Cardiac septum (tissue), 1 donor: ENCODE measurements around the gene AKT2. TPM values are rescaled to one million over a fixed set of nuclear protein-coding genes. Genes with fewer than 3 reads are reported as not detected.
A peak's percentile ranks its signal among the peaks of the same experiment; 100 is the strongest.
"Not testable (repeated sequence)": the region's sequence is repeated elsewhere in the genome, so short reads cannot be mapped to it uniquely, and the experiment has no call there.

Source experiments
- DNase-seq: peaks from one replicate; pipeline ENCODE4 v3.0.0-alpha.2; 2020; ENCODE audit warnings: low spot score
- intact Hi-C: fragments of 100-400 bp; cut with DNase I; formaldehyde crosslinking; loops from one replicate; pipeline ENCODE4 v1.14.0; 2022
- total RNA-seq: library from RNA; stranded (reverse); fragmentation: NEBNext Ultra II Directional; extraction: Animal tissue kit (Norgen Biotek cat#: 25700); gene quantifications from one replicate; pipeline ENCODE4 v1.2.1, GENCODE V29; 2021
- donor health status: DM: no; HTN: no; CAD: no.

AKT2 gene
- total RNA-seq, 1 donor from 2014 or later = 116 TPM

- intact Hi-C loops = no loop called here
Measured at GRCh38 chr19:40228863-40229262, 56.3 kb downstream of the AKT2 start.

GRCh38 chr19:40228346-40228745 is 56.8 kb downstream of the AKT2 start:
- intact Hi-C loops = no loop called here
- no peak for DNase-seq

More at GRCh38 chr19:40228863-40229262, 56.3 kb downstream of the AKT2 start:
- DNase-seq = no peak

GRCh38 chr19:40225440-40226305 is 59.5 kb downstream of the AKT2 start:
- no peak for DNase-seq
- intact Hi-C loops = no loop called here

- no peak for DNase-seq
- intact Hi-C loops = loop anchor here (5.0 kb wide), 1 partner anchor 58 kb away; no protein-coding TSS in a partner anchor
Measured at GRCh38 chr19:40224342-40225150, 60.6 kb downstream of the AKT2 start.

GRCh38 chr19:40223135-40223822 is 61.9 kb downstream of the AKT2 start:
- intact Hi-C loops = loop anchor here (5.0 kb wide), 1 partner anchor 59 kb away; no protein-coding TSS in a partner anchor

GRCh38 chr19:40221858-40222619 is 63.1 kb downstream of the AKT2 start:
- intact Hi-C loops = loop anchor here (2.0 to 5.0 kb wide), 2 partner anchors 60 to 83 kb away; no protein-coding TSS in a partner anchor
- peak; percentile 83 for DNase-seq

More at GRCh38 chr19:40223135-40223822, 61.9 kb downstream of the AKT2 start:
- no peak for DNase-seq

GRCh38 chr19:40220674-40221073 is 64.5 kb downstream of the AKT2 start:
- intact Hi-C loops = loop anchor here (2.0 to 5.0 kb wide), 2 partner anchors 62 to 82 kb away; no protein-coding TSS in a partner anchor
- no peak for DNase-seq

- DNase-seq = no peak
- intact Hi-C loops = loop anchor here (2.0 to 5.0 kb wide), 2 partner anchors 63 to 81 kb away; no protein-coding TSS in a partner anchor
Measured at GRCh38 chr19:40219721-40220276, 65.3 kb downstream of the AKT2 start.

GRCh38 chr19:40219029-40219428 is 66.1 kb downstream of the AKT2 start:
- intact Hi-C loops, DNase-seq: not testable (repeated sequence)

GRCh38 chr19:40217934-40218890 is 66.9 kb downstream of the AKT2 start, which contains the start of gene TTC9B:
Gene TTC9B, minus strand, starts transcription at chr19:40218384. Its CDS starts 3 bp downstream, at chr19:40218381.
- intact Hi-C loops = no loop called here
- DNase-seq = no peak

- DNase-seq = no peak
- intact Hi-C loops = no loop called here
Measured at GRCh38 chr19:40217027-40217810, 67.9 kb downstream of the AKT2 start.

GRCh38 chr19:40216777-40217026 is 68.4 kb downstream of the AKT2 start:
- DNase-seq = no peak
- intact Hi-C loops = no loop called here

- intact Hi-C loops = no loop called here
- DNase-seq = no peak
Measured at GRCh38 chr19:40216013-40216776, 69.0 kb downstream of the AKT2 start.

GRCh38 chr19:40214936-40215335 is 70.2 kb downstream of the AKT2 start:
- intact Hi-C loops = no loop called here
- no peak for DNase-seq

GRCh38 chr19:40213882-40214570 is 71.1 kb downstream of the AKT2 start:
- intact Hi-C loops = no loop called here
- DNase-seq = no peak
